GM21576 (cell line): Measurements from ENCODE around the gene ABHD10.

Experiments used
- ATAC-seq: cut with Tn5 transposase; IDR thresholded peaks from one replicate; pipeline ENCODE4 v1.9.1; 2021; ENCODE audit warnings: mild to moderate bottlenecking, moderate library complexity; ENCODE audit not compliant: unreplicated experiment

ABHD10 gene

DNA sequence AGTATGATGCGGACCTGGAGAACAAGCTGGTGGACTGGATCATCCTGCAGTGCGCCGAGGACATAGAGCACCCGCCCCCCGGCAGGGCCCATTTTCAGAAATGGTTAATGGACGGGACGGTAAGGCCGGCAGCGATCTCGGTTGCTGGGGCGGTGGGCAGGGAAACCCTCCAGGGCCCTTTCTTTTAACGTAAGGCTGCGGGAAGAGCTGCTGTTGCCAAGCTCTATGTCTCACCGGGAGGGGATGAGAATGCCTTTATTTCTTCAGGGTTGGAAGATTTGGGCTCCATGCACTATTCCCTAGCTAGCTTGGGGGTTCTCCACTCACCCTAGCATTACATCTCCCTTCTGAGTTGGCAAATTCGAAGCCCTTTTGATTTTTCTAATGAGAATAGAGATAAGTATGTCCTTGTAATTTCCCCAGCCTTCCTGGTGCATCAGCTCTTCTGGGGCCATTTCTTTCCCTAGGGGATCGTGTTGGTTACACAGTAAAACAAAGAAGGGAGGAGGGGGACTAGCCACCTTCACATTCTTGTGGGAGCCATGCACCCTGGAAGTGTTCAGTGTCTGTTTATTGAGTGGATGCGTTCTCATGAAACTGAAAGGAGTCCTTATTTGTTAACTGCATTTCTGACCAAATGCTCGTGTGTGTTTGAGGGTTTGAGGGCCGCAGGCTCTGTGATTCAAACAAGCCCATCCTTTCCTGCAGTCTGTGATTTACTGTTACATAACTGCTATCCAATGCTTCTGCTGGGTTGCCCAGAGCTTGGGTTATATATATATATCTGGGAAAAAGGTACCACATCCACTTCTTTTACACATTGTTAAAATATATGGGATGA is 20.9 kb downstream of the ABHD10 start:
- no peak for ATAC-seq

DNA sequence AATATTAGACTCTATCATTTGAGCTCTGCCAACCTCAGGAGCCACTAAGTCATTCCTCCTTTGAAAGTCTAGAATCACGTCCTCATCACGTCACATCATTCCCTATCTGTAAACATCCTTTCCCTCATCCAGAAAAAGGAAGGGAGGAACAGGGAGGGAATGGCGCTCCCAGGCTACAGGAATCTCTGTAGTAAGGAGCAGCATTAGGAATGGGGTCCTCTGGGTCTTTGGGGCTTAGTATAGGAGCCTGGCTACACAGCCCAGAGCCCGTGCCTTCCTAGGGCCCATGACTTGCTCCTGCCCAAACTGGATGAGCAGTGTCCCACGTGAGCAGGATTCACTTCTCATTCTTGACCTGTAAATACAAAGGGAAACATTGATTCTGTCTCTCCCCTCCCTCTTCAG is 21.5 kb downstream of the ABHD10 start:
- ATAC-seq: no peak

DNA sequence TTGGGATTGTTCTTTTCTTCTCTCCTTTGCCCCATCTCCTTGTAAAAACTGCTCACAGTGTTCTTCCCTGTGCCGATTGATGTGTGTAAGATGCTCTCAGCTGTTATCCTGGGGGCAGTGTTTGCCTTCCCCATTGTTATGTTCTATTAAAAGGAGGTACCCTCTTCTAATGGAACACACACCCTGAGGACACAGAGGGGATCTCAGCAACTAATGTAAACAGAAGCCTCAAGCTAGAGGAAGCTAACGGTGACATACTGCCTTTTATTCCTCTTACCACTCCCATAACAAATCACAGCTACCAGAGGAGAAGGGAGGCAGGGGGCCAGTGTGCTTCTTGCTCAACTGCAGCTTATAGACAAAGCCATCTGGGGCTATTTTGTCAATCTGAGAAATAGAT is 22.1 kb downstream of the ABHD10 start:
- no peak for ATAC-seq

DNA sequence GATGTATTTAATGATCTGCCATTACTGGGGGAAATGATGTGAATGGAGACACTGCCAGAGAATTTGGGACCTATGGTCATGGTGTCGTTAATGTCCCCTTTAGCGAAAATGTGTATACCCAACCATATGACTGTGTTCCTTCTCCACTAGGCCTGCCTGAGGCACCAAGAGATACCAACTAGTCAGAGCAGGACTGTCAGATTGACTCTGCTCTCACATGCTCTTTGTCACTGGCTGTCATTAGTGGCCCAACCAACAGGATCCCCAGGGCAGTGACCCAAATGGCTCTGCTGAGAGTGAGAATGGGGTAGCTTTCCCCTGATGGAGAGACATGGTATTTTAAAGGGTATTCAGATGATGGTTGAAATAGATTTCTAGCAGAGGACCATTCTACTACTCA is 22.7 kb downstream of the ABHD10 start:
- no peak for ATAC-seq

DNA sequence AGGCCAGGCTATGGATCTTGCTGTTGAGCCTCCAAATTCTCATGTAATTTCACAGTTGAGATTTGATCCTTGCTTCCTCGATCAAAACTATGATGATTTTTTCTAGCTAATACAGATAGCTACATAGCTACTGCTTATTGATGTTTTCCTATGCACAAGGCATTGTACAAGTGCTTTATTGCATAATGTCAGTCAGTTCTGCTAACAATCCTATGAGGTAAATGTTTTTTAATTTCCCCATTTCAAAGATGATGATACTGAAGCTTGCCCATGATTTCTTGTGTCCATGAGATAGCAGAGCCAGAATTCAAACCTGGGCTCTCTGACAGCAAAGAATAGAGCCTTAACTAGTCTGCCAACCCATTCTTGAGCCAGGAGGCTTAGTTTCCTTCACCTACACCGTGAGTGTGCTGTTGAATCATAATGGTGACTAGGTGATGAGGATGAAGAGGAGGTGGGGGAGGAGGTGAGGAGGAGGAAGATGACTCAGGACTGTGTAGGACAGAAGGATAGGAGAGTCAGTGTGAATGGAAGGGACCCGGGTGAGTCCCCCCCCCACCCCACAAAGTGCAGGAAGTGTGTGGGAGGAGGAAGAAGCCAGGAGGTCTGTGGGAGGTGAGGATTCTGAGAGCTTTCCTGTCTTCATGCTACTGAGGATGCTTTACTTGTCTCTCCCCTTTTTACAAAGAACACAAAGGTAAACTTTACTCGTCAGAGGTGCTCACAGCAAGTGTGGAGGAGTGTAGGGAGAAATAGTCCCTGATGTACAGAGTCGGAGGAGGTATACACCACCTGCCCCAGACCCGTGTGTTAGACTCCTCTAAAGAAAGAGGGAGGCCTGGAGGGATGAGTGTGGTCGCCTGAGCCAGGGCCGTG is 23.5 kb downstream of the ABHD10 start:
- ATAC-seq: no peak

DNA sequence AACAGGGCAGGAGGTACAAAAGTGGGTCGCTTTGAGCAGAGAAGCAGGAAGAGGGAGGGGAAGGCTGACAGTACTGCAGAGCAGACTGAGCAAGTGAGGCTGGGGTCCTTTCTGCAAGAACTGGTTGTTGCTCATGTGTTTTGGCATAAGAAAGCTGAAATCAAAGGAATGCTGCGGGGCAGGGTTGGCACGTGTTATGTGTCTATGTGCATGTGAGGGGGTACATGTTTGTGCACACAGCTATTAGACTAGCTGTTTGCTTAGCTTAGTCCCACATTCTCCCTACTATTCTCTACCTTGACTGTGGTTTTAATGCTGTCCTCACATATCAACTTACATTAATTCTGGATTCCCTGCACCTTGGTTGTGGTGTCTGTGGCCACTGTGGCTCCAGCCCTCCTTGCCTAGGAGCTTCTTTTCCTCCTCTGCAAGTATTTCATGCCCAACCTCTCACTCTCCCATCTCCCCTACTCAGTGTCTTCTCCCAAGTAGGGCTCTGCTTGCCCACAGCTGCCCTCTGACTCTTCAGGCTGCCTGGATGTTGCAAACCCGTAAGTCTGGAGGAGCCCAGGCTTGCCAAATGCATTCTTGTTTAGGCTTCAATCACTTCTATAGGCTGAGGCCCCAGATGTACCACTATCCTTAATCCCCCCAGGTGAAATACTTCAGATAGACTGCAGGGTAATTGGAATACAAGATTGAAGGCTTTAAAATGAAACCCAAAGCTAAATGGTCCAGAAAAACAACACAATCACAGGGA is 24.7 kb downstream of the ABHD10 start:
- ATAC-seq: no peak

DNA sequence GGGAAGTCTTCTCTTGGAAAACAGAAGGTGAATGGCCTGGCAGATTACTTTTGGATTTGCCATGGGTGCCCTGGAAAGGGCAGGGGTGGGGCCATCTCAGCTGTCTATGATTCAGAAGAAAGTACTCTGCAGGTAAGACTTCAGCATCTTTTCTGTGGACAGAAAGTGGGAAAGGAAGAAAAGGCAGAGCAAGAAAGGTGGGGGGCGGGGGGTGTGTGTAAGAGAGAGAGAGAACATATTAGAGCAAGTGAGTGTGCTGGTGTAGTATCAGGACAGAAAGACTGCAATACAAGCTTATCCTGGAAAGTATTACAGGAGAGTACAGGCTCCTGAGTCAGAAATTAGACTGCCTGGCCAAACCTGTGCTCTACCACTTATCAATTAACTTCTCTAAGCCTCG is 25.4 kb downstream of the ABHD10 start:
- no peak for ATAC-seq

DNA sequence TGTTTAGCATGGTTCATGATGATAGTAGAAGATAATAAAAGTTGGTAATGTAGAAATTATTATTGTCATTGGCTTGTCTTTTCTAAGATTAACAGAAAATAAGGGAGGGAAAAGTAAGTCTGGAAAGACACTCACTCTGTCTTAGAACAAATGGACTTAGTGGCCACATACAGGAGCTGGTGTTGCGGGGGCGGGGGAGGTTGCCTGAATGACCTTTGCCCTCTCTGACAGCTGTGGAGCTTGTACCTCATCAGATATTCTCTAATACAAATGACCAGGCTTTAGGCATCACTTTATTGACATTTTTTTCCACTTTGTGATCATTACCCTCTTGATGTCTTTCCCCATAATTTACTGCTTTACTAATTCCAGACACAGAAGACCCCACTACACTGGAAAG is 25.8 kb downstream of the ABHD10 start:
- ATAC-seq: no peak

DNA sequence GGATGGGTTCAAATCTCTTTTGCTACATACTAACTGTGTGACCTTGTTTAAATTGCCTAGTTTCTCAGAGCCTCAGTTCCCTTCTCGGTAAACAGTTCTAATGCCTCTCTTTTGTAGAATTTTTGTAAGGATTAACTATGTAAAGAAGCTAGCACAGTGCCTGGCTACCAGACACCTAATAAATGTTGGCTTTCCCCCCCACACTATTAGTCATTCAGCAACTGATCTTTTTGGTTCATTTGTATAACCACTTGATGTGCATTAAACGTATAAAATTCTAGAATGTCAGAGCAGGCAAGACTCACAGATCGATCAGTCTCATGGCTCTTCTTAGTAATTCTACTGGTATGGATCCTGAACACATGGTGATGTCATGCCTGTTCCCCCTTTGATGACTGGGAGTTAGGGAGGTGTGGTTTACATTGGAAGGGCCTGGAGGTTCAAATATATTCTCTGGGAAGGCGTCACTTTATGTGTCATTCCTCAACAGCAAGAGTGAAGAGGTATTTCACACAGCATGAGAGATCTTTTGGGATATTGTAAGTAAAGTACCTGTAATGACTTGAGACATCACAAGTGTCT is 26.4 kb downstream of the ABHD10 start:
- no peak for ATAC-seq

DNA sequence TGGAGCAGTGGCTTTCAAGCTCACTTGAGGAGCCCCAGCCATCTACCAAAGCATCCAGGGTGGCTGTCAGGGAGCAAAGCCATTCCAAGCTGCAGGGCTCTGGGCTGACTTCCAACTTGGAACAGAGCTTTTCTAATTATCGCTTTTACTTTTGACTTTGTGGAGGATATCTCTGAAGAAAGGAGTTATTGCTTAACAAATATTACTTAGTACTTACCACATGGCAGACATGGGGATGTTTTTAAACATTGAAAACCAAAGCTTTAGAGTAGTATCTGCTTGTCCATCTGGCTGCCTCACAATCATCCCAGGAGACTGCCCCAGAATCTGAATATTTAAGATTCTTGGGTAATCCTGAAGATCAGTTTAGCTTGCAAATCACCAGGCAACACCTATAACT is 28.8 kb downstream of the ABHD10 start:
- no peak for ATAC-seq

DNA sequence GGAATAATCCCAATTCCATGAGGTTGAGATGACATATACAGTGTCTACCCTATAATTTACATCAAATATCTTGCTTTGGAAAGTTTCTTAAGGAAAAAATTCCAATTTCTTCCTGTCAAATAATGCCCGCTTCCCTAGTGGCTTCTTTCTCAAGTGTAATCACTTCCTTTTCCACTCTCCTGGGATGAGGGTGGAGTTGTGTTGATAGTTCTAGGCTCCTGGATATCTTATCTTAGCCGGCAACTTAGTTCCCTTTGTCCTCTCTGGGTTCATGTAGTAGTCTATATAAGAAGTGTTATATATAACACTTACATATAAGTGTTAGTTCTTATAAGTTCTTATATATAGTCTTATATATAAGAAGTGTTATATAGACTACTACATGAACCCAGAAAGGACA is 30.8 kb downstream of the ABHD10 start:
- no peak for ATAC-seq

DNA sequence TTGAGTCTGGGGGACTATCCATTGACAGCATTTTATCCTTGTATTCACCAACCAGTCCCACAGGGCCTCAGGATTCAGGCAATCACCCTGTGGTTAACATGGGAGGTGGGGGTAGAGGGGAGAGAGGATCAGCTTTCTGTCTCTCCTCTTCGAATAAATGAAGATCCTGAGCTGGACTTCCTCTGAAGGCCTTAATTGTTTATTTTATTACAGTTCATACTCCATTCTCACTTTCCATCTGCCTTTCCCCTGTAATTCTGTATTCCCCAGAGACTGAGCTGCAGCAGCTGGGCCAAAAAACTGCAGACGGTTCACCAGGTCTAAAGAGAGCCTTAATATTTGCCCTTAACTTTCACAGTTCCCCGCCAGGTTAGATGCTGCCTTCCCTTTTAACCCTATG is 31.8 kb downstream of the ABHD10 start:
- no peak for ATAC-seq

DNA sequence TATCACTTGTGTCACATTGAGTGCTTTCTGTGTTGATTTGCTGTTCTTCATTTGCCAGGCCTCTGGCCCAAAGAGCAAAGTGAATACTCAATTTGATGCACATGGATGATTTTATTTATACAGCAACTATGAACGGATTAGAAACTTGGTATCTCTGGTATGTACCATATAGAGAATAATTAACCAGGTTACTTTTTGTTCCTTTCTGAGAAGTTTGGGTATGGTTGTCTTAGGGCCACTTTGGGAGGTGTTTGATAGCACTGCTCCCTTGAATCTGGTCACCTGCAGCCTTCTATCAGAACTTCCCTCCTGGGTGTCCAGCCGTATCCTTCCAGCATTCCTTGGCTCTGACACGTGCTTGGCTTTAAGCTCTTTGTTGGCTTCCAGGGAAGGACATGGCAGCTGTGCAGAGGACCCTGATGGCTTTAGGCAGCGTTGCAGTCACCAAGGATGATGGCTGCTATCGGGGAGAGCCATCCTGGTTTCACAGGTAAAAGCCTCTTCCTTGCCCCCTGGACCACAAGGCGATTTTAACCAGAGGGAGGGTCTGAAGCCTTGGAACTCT is 32.6 kb downstream of the ABHD10 start:
- no peak for ATAC-seq

DNA sequence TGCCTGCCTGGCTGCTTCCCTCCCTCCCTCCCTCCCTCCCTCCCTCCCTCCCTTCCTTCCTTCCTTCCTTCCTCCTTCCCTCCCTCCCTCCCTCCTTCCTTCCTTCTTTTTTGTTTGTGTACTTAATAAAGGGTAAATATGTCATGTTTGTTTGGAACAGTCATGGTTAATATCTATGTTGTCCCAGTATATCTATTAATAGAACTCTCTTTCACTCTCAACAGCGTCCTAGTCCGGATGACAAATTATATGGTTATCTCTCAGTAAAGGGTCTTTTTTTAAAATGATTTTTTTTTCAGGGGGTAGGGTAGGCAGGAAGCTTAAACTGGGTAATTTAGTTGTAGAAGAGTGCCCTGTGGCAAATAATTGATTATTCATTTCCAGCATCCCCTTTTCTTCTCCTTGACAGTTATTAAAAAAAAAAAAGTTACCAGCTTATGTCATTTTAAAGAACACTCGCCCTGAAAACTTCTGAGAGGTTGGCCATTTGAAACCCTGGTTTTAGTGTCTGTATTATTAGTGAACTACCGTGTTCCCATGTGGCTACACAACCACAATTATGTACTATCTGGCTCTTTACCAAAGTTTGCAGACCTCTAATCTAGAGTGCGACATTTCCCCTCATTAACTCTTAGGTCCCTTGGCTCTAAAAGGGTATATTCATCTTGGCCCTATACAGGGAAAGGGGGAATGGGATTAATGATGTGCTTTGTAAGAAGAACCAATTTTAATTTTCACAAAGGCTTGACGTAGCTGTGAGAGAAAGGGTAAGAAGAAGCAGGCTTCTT is 33.6 kb downstream of the ABHD10 start:
- no peak for ATAC-seq

DNA sequence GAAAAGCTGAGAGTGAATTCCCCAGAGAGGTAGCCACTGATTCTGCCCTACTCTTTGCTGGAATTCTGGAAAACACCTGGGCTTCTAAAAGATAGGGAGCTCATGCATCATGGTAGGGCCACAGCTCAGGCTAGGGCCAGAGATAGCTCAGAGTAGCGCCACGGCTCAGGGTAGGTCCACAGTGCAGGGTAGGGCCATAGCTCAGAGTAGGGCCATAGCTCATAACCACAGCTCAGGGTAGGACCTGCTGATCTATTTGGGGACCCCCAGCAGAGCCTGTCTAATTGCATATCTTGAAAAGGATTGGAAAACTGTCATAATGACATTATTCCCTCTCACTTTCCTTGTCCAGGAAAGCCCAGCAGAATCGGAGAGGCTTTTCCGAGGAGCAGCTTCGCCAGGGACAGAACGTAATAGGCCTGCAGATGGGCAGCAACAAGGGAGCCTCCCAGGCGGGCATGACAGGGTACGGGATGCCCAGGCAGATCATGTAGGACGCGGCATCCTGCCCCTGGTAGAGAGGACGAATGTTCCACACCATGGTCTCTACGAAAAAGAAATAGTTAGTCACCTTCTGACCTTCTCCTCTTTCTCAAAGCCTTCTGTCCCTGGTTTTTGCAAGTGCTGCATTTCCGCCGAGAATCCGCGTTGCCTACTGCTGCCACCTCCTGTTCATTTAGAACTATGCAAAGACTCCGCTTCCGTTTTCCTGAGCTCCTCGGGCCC is 34.4 kb downstream of the ABHD10 start:
- ATAC-seq: no peak

DNA sequence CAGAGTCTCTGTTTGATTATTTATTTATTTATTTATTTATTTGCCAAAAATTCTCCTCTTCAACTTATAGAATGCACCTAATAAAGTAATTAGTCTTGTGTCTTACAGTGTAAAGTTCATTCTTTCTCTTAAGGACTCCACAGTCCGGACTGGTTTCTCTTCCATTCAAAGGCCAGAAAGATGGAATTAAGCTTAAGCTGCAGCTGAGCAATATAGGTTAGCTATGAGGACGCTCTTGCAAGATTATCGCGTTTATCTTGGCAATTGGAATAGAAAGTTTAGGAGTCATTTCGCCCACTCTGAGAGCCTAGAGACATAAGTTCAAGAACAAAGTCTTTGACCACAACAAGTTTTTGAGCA is 34.9 kb downstream of the ABHD10 start:
- ATAC-seq: no peak

DNA sequence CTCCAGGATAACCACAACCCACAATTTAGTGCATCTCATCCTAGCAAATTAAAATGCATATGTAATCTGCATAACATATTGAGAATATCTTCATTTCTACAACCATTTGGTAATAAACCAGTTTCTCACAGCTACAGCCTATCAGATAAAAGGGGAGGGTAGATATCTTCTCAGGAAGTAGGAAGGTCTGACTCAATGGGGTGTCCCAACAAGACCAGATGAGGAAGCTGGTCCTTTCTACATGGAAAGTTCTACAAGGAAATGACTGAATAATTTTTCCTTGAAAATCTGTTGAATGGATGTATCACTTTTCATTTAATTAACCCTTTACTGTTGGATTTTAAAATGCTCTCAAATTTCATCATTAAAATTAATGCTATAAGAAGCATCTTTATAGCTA is 38.3 kb downstream of the ABHD10 start:
- ATAC-seq: no peak

DNA sequence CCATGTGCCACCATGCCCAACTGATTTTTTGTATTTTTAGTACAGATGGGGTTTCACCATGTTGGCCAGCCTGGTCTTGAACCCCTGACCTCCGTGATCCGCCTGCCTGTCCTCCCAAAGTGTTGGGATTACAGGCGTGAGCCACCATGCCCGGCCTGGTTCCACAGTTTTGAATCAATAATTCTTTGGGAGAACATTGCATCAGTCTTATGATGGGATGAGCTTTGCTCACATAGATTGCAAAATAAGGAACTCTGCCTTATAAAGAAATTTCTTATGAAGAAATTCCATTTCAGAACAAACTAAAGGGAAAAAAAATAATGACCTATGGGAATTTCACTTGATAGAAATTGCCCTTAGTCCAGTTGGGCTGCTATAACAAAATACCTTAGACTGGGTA is 39.9 kb downstream of the ABHD10 start:
- ATAC-seq: no peak

DNA sequence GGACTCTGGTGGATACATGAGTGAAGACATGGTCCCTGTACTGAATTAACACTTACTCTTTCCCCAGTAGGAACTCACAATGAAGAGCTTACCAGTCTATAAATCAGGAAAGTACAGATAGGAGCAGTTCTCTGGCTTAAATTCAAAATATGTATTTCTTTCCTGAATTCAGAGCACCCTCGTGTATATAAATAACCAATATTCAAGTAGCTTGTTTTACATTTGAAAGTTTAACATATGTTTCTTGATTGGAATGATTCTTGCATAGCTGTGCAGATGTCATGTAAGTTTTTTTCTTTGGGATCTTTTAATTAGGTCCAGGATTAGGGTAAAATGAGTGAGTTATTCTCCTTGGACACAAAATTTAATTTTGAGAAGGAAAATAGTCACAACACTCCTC is 40.9 kb downstream of the ABHD10 start:
- no peak for ATAC-seq
